Stimulated activated naive CD8-positive, alpha-beta T cell treated with anti-CD3 and anti-CD28 coated beads, Interleukin-15, amount 100 ng/mL, for 72 hours (primary cell): ENCODE data around the gene NEU3.
"Not testable (repeated sequence)": the region's sequence is repeated elsewhere in the genome, so short reads cannot be mapped to it uniquely, and the experiment has no call there.

ENCODE experiments used
- ATAC-seq: fragments of 150-1000 bp; cut with Tn5 transposase; 2 replicates; pipeline ENCODE4 v1.10.0; 2021; ENCODE audit warnings: mild to moderate bottlenecking, moderate library complexity
- DNase-seq, 2 donors: peaks; one replicate each; pipeline ENCODE4 v3.0.0; 2021 to 2022
- H3K27ac Mint-ChIP-seq, 2 donors: one replicate each; pipeline ENCODE4 v1.8.0; 2022; ENCODE audit warnings: mild to moderate bottlenecking in 2 of 2, mixed read lengths in 2 of 2, moderate library complexity in 2 of 2
- H3K27me3 Mint-ChIP-seq: one replicate; pipeline ENCODE4 v1.8.0; 2022; ENCODE audit warnings: mixed read lengths
- H3K4me1 Mint-ChIP-seq: one replicate; pipeline ENCODE4 v1.8.0; 2022; ENCODE audit warnings: mild to moderate bottlenecking, mixed read lengths
- H3K4me3 Mint-ChIP-seq, 2 donors: one replicate each; pipeline ENCODE4 v1.8.0; 2022; ENCODE audit warnings: mild to moderate bottlenecking in 2 of 2, mixed read lengths in 2 of 2, moderate library complexity in 1 of 2
- H3K9me3 Mint-ChIP-seq, 2 donors: one replicate each; pipeline ENCODE4 v1.8.0; 2022; ENCODE audit warnings: mixed read lengths in 2 of 2

NEU3 gene

DNA sequence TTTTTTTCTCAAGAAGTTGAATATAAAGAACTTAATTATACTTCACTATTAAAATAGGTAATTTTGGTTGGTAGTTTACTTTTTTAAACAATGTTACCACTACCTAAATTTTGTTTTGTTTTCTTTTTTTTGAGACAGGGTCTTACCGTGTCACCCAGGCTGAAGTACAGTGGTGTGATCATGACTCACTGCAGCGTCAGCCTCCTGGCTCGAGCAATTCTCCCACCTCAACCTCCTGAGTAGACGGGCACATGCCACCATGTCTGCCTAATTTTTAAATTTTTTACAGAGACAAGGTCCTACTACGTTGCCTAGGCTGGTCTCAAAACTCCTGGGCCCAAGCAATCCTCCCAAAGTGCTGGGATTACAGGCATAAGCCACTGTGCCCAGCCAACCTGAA is 22.1 kb upstream of the NEU3 start:
- no peaks in the 10 kb centered on the region for H3K27me3 Mint-ChIP-seq
- H3K4me1 Mint-ChIP-seq = peaks cover 15% of the 10 kb centered on the region
- no peaks in the 10 kb centered on the region for H3K9me3 Mint-ChIP-seq
- no peak overlapping the region for H3K4me3 Mint-ChIP-seq
- DNase-seq = no peak
- H3K27ac Mint-ChIP-seq = no peak overlapping the region
- no peak for ATAC-seq

- Mint-ChIP-seq H3K27me3 (no peaks in the 10 kb centered on the region), H3K9me3 (no peaks in the 10 kb centered on the region), H3K4me3 (no peak overlapping the region), H3K4me1 (no peaks in the 10 kb centered on the region), H3K27ac (no peak overlapping the region)
- ATAC-seq (no peak), DNase-seq (no peak)
Observed at GRCh38 chr11:74970852-74971395, 17.8 kb upstream of the NEU3 start.

DNA sequence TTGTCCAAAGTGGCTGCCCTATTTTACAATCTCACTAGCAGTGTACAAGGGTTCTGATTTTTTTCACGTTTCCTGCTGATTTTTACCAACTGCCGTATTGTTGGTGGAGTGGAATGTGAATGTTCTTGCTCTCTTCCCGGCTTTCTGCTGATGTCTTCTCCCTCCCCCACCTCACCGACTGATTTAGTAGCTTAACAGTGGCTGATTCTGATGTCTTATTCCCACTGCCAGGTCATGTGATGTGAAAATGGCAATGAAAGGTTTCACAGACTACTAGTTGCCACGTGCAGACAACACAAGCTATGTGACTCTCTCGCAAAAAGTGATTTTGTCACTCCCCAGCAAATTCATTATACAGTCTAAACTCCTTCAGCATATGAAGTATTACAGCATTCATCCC is 17.3 kb upstream of the NEU3 start:
- ATAC-seq = no peak
- Mint-ChIP-seq H3K4me3 (no peak overlapping the region), H3K9me3 (no peaks in the 10 kb centered on the region), H3K27ac (no peak overlapping the region), H3K4me1 (no peaks in the 10 kb centered on the region), H3K27me3 (no peaks in the 10 kb centered on the region)
- DNase-seq = no peak

DNA sequence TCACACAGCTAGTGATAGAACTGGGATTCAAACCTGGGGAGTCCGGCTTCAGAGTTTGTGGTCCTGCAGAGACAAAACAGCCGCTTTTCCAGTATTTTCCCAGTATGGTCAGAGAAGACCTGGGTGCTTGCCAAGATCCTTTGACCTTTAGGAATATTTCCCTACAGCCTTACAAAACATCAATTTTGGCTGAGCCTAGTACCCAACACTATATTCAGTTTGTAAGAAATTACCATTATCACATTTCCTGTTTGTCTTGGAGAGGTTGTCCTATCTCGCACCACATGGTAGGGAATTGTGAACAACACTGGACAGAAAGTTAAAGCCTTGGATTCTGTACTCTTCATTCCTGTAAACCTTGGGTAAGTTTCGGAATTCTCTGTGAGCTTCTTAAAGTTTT is 10.7 kb upstream of the NEU3 start:
- no peak for DNase-seq
- ATAC-seq = no peak
- H3K4me1 Mint-ChIP-seq = no peaks in the 10 kb centered on the region
- H3K27me3 Mint-ChIP-seq = no peaks in the 10 kb centered on the region
- no peak overlapping the region for H3K27ac Mint-ChIP-seq
- no peak overlapping the region for H3K4me3 Mint-ChIP-seq
- no peaks in the 10 kb centered on the region for H3K9me3 Mint-ChIP-seq

GRCh38 chr11:74980634-74981033 is 8.1 kb upstream of the NEU3 start:
- Mint-ChIP-seq H3K27me3 (no peaks in the 10 kb centered on the region), H3K27ac (no peak overlapping the region), H3K4me3 (no peak overlapping the region), H3K4me1 (no peaks in the 10 kb centered on the region), H3K9me3 (no peaks in the 10 kb centered on the region)
- DNase-seq = no peak
- ATAC-seq = no peak

DNA sequence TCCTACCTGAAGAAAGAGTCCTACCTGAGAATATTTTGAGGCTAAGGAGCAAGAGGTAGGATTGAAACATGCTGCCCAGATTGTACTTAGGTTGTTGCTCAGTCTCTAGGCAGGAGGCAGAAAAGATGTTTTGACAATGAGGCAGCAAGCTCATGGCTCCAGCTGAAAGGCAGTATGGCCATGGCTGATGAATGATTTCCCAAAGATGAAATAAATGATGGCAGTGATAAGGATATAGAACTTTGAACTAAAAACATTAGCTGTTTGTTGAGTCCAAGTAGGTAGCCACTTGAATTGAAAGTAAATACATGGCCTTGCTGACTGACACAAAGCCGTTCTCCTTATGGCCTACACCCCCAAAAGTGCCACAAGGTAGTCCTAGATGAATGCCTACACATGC is 6.8 kb upstream of the NEU3 start:
- Mint-ChIP-seq H3K9me3 (no peaks in the 10 kb centered on the region), H3K4me1 (no peaks in the 10 kb centered on the region), H3K27me3 (no peaks in the 10 kb centered on the region), H3K27ac (no peak overlapping the region), H3K4me3 (no peak overlapping the region)
- ATAC-seq (no peak), DNase-seq (no peak)

DNA sequence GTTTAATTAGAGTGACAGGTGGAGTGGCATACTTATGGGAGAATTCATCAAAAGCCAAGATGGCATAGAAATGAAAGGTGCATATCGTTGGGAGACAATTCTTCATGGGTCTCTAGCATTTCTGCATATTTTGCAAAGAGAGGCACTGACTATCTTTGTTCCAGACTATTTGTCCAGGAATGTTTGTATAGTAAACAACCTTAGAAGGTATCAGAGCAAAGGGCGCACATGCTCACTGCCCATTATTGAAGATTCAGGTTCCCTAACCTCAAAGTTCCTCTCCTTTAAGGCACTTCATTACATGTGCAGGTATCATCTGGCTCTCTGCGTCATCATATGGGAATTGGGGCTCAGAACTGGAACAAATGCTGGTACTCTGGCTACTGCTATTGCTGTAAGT is 4.7 kb upstream of the NEU3 start:
- no peak overlapping the region for H3K4me3 Mint-ChIP-seq
- H3K27me3 Mint-ChIP-seq = no peaks in the 10 kb centered on the region
- no peak for DNase-seq
- H3K9me3 Mint-ChIP-seq = no peaks in the 10 kb centered on the region
- no peak for ATAC-seq
- H3K4me1 Mint-ChIP-seq = no peaks in the 10 kb centered on the region
- H3K27ac Mint-ChIP-seq = no peak overlapping the region

- H3K27me3 Mint-ChIP-seq = no peaks in the 10 kb centered on the region
- H3K27ac Mint-ChIP-seq = no peak overlapping the region
- H3K4me3 Mint-ChIP-seq = no peak overlapping the region
- no peaks in the 10 kb centered on the region for H3K9me3 Mint-ChIP-seq
- DNase-seq (no peak), ATAC-seq (no peak)
- peaks cover 6% of the 10 kb centered on the region for H3K4me1 Mint-ChIP-seq
Observed at GRCh38 chr11:74984730-74985129, 4.0 kb upstream of the NEU3 start.

DNA sequence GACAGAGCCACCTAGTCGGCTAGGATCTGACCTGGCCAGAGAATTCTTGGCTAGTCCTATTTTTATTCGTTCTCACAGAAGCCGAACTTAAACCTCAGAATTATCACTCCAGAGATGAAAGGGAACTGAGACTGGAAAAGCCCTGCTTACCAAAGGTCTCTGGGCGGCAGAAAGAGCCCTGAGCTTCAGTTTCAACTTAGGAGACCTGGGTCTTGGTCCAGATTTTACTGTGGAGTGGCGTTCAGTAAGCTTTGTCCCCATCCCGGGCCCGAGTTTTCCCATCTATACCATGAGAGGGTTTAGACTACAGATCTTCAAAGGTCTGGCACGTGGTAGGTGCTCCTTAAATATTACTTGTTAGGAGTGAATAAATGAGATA is 516 bp downstream of the NEU3 start:
- no peaks in the 10 kb centered on the region for H3K27me3 Mint-ChIP-seq
- peak overlapping the region; percentile 97 to 98 for H3K4me3 Mint-ChIP-seq
- H3K27ac Mint-ChIP-seq = peak overlapping the region; percentile 91 to 97
- ATAC-seq (peak; percentile 8), DNase-seq (no peak)
- no peaks in the 10 kb centered on the region for H3K9me3 Mint-ChIP-seq
- H3K4me1 Mint-ChIP-seq = peaks cover 29% of the 10 kb centered on the region

- not testable (repeated sequence) for DNase-seq, H3K27ac Mint-ChIP-seq, H3K27me3 Mint-ChIP-seq, ATAC-seq, H3K9me3 Mint-ChIP-seq
- Mint-ChIP-seq H3K4me1 (peaks cover 29% of the 10 kb centered on the region), H3K4me3 (peak overlapping the region; percentile 45 to 98)
Observed at GRCh38 chr11:74990150-74990549, 1.4 kb downstream of the NEU3 start.

DNA sequence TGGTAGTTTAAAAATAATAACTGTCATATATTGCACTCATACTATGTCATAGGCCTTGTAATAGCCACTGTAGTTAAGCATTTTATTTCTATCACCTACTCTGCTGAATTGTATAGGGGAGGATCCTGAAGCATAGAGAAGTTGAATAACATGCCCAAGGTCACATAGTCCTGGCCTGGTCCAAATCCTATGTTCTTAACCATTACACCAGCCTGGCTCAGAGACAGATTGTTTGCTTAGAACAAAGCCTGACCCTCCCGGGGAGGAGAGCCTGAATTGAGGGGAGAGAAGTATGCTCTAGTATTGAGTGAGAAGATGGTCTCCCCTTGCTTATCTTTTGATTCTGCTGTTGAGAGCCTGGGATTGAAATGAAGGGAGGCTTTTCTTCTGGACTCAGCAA is 2.2 kb downstream of the NEU3 start:
- ATAC-seq (no peak), DNase-seq (no peak)
- Mint-ChIP-seq H3K27ac (no peak overlapping the region), H3K4me3 (peak overlapping the region; percentile 45 to 98), H3K9me3 (no peaks in the 10 kb centered on the region), H3K4me1 (peaks cover 29% of the 10 kb centered on the region), H3K27me3 (no peaks in the 10 kb centered on the region)

GRCh38 chr11:74992852-74993251 is 4.1 kb downstream of the NEU3 start:
- Mint-ChIP-seq H3K4me1 (peaks cover 29% of the 10 kb centered on the region), H3K27ac (no peak overlapping the region), H3K4me3 (no peak overlapping the region), H3K27me3 (no peaks in the 10 kb centered on the region), H3K9me3 (no peaks in the 10 kb centered on the region)
- no peak for ATAC-seq
- DNase-seq = no peak

- Mint-ChIP-seq H3K4me3 (no peak overlapping the region), H3K27me3 (no peaks in the 10 kb centered on the region), H3K9me3 (no peaks in the 10 kb centered on the region), H3K27ac (no peak overlapping the region), H3K4me1 (no peaks in the 10 kb centered on the region)
- DNase-seq = no peak
- ATAC-seq = no peak
Observed at GRCh38 chr11:75000975-75001354, 12.2 kb downstream of the NEU3 start.

GRCh38 chr11:75001686-75002085 is 13.0 kb downstream of the NEU3 start:
- Mint-ChIP-seq H3K4me3 (no peak overlapping the region), H3K9me3 (no peaks in the 10 kb centered on the region), H3K4me1 (no peaks in the 10 kb centered on the region), H3K27ac (no peak overlapping the region), H3K27me3 (no peaks in the 10 kb centered on the region)
- ATAC-seq = no peak
- DNase-seq = no peak

GRCh38 chr11:75002516-75002915 is 13.8 kb downstream of the NEU3 start:
- H3K4me1 Mint-ChIP-seq = no peaks in the 10 kb centered on the region
- ATAC-seq = no peak
- H3K27ac Mint-ChIP-seq = no peak overlapping the region
- DNase-seq = no peak
- no peaks in the 10 kb centered on the region for H3K9me3 Mint-ChIP-seq
- no peaks in the 10 kb centered on the region for H3K27me3 Mint-ChIP-seq
- H3K4me3 Mint-ChIP-seq = no peak overlapping the region

GRCh38 chr11:75004215-75004614 is 15.5 kb downstream of the NEU3 start:
- no peak overlapping the region for H3K4me3 Mint-ChIP-seq
- no peak for DNase-seq
- H3K27me3 Mint-ChIP-seq = no peaks in the 10 kb centered on the region
- no peaks in the 10 kb centered on the region for H3K4me1 Mint-ChIP-seq
- no peak for ATAC-seq
- H3K27ac Mint-ChIP-seq = no peak overlapping the region
- no peaks in the 10 kb centered on the region for H3K9me3 Mint-ChIP-seq

DNA sequence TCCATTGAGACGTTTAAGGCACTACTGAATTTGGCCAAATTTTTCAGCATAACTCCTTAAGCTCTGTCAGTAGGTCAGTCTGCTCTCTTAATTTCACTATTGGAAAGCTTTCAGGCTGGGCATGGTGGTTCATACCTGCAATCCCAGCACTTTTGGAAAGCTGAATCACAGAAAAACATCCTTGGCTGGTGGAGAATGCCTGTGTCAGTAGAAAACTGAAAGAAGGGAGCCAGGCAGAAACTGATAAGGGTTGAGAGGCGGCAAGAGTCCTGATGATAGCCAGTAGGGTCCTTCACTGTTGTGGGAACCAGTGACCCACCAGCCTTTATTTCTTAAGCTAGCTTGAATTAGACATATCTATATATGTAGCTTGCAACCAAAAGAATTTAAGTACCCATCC is 22.6 kb downstream of the NEU3 start:
- no peak for ATAC-seq
- no peak for DNase-seq
- Mint-ChIP-seq H3K4me3 (no peak overlapping the region), H3K9me3 (no peaks in the 10 kb centered on the region), H3K27ac (no peak overlapping the region), H3K4me1 (no peaks in the 10 kb centered on the region), H3K27me3 (no peaks in the 10 kb centered on the region)
